Psoas muscle (tissue), 8 donors: ENCODE measurements around the gene C1S. TPM values are rescaled to one million over a fixed set of nuclear protein-coding genes. Genes with fewer than 3 reads are reported as not detected.

Experiments used
- ATAC-seq, 4 donors: fragments of 200-7000 bp; cut with Tn5 transposase; one replicate each; pipeline ENCODE4 v1.9.1; 2020; ENCODE audit warnings: moderate library complexity in 3 of 4, mild to moderate bottlenecking in 2 of 4
- DNase-seq, 2 donors: peaks; one replicate each; pipeline ENCODE4 v3.0.0-alpha.2; 2020
- H3K27ac ChIP-seq: fragments of 200-600 bp; one replicate; pipeline ENCODE4 v1.8.0; 2022
- H3K27me3 ChIP-seq, 3 donors: fragments of 200-600 bp in 1 of 3; one replicate each; pipeline versions ENCODE4 v1.6.1 to v1.8.0; 2013 to 2022; ENCODE audit warnings: low read length in 2 of 3, mild to moderate bottlenecking in 2 of 3, moderate library complexity in 1 of 3; ENCODE audit not compliant: insufficient read depth in 3 of 3
- H3K36me3 ChIP-seq, 2 donors: fragments of 200-600 bp in 1 of 2; one replicate each; pipeline versions ENCODE4 v1.6.1 to v1.8.0; 2013 to 2022; ENCODE audit warnings: low read depth in 1 of 2, mild to moderate bottlenecking in 1 of 2, moderate library complexity in 1 of 2; ENCODE audit not compliant: insufficient read depth in 1 of 2
- H3K4me1 ChIP-seq: fragments of 200-600 bp; one replicate; pipeline ENCODE4 v1.8.0; 2022
- H3K4me3 ChIP-seq: fragments of 200-600 bp; one replicate; pipeline ENCODE4 v1.8.0; 2022; ENCODE audit warnings: mild to moderate bottlenecking
- H3K9me3 ChIP-seq: fragments of 200-600 bp; one replicate; pipeline ENCODE4 v1.8.0; 2022
- CTCF ChIP-seq: fragments of 200-600 bp; IDR thresholded peaks from one replicate; pipeline ENCODE4 v1.8.0; 2022; ENCODE audit warnings: antibody characterized with exemption
- whole genome bisulfite sequencing, 3 donors: extraction: QIAGEN DNeasy Blood & Tissue Kit; methylation state at CpG; one replicate each; pipeline versions ENCODE4 v1.1.6 to v1.1.7; 2013; 5-methylcytosine and 5-hydroxymethylcytosine counted together
- intact Hi-C, 2 donors: fragments of 100-400 bp; cut with DNase I; formaldehyde crosslinking; loops; one replicate each; pipeline versions ENCODE4 v1.11.0 to v1.14.2; 2022
- polyA plus RNA-seq, 3 donors: library from polyadenylated mRNA; stranded (reverse); fragments of 200-250 nt; gene quantifications; one replicate each; pipeline ENCODE4 v1.2.3, GENCODE V29; 2013
- total RNA-seq, 4 donors: library from RNA; stranded (reverse); fragmentation: NEBNext Ultra II Directional in 2 of 4; extraction: Animal tissue kit (Norgen Biotek cat#: 25700) in 2 of 4; gene quantifications; one replicate each; pipeline versions ENCODE4 v1.2.1 to v1.2.4, GENCODE V29; 2021 to 2023
- donor health status: healthy with polysubstance abuse.
- donor health status: DM: no; HTN: no; CAD: no; lungs with moderate emphysema.
- donor health status: Bipolar disorder and iron deficiency.
- donor health status: healthy.
- donor health status: DM: yes; HTN: yes; CAD: no.
- donor health status: DM: no; HTN: no; CAD: no.
- donor health status: DM: no; HTN: no; CAD: no.
- donor health status: DM: yes; HTN: yes; CAD: no.

C1S gene
- total and polyA plus RNA-seq, 7 donors = 35.9 to 98.5 (median 49.0) TPM

GRCh38 chr12:7114851-7115250, 54.3 kb downstream of the C1S start:
- WGBS, 3 donors = 82 to 87% (median 87%) methylated on average over 6 of the region's 6 CpGs
- DNase-seq (no peak), ATAC-seq (no peak)
- Histone ChIP-seq H3K4me3 (no peak overlapping the region), H3K4me1 (peaks cover 10% of the 10 kb centered on the region), H3K27me3 (no peaks in the 10 kb centered on the region), H3K36me3 (no peaks in the 10 kb centered on the region), H3K9me3 (no peaks in the 10 kb centered on the region), H3K27ac (no peak overlapping the region)
- no peak for TF ChIP-seq CTCF
- intact Hi-C loops = loop anchor here (1.0 to 10.0 kb wide), 3 partner anchors 168 to 250 kb away; partner anchors contain the start of genes C12orf57 (in 1 of the 2) and TPI1 (in 1 of the 2)

GRCh38 chr12:7116196-7116595, 55.7 kb downstream of the C1S start:
- WGBS, 3 donors = 82 to 85% (median 83%) methylated on average over 3 of the region's 3 CpGs
- no peak overlapping the region for H3K27ac ChIP-seq
- no peak overlapping the region for H3K4me3 ChIP-seq
- DNase-seq (no peak), ATAC-seq (no peak)
- H3K9me3 ChIP-seq = no peaks in the 10 kb centered on the region
- H3K36me3 ChIP-seq = no peaks in the 10 kb centered on the region
- peaks cover 10% of the 10 kb centered on the region for H3K4me1 ChIP-seq
- H3K27me3 ChIP-seq = no peaks in the 10 kb centered on the region
- no peak for TF ChIP-seq CTCF
- intact Hi-C loops = loop anchor here in 1 of 2 donors (10.0 kb wide), 1 partner anchor 251 kb away; the partner anchor contains the start of gene TPI1

- Histone ChIP-seq H3K27me3 (no peaks in the 10 kb centered on the region), H3K9me3 (no peaks in the 10 kb centered on the region), H3K4me1 (peaks cover 10% of the 10 kb centered on the region), H3K36me3 (no peaks in the 10 kb centered on the region), H3K27ac (no peak overlapping the region), H3K4me3 (no peak overlapping the region)
- DNase-seq (no peak), ATAC-seq (no peak)
- intact Hi-C loops = loop anchor here in 1 of 2 donors (10.0 kb wide), 1 partner anchor 252 kb away; the partner anchor contains the start of gene TPI1
- TF ChIP-seq CTCF = no peak
- WGBS, 3 donors = 85 to 90% (median 88%) methylated on average over 9 of the region's 9 CpGs
Measured at GRCh38 chr12:7116916-7117315, 56.4 kb downstream of the C1S start.

- Histone ChIP-seq H3K9me3 (no peaks in the 10 kb centered on the region), H3K27me3 (no peaks in the 10 kb centered on the region), H3K27ac (no peak overlapping the region), H3K4me1 (peaks cover 9% of the 10 kb centered on the region), H3K4me3 (no peak overlapping the region), H3K36me3 (no peaks in the 10 kb centered on the region)
- ATAC-seq (no peak), DNase-seq (no peak)
- TF ChIP-seq CTCF = no peak
- intact Hi-C loops = loop anchor here in 1 of 2 donors (10.0 kb wide), 1 partner anchor 253 kb away; the partner anchor contains the start of gene TPI1
- WGBS, 3 donors = 80 to 85% (median 84%) methylated on average over 3 of the region's 3 CpGs
Measured at GRCh38 chr12:7117670-7118069, 57.2 kb downstream of the C1S start.

GRCh38 chr12:7118881-7119280, 58.4 kb downstream of the C1S start:
- 74 to 89% (median 78%) methylated on average over 2 to 3 of the region's 3 CpGs for WGBS, 3 donors
- Histone ChIP-seq H3K27me3 (no peaks in the 10 kb centered on the region), H3K36me3 (no peaks in the 10 kb centered on the region), H3K27ac (no peak overlapping the region), H3K9me3 (no peaks in the 10 kb centered on the region), H3K4me1 (peaks cover 4% of the 10 kb centered on the region), H3K4me3 (no peak overlapping the region)
- no peak for TF ChIP-seq CTCF
- no peak for DNase-seq
- intact Hi-C loops = loop anchor here in 1 of 2 donors (10.0 kb wide), 1 partner anchor 254 kb away; the partner anchor contains the start of gene TPI1
- no peak for ATAC-seq
